ENCODE results near the gene HERC5. TPM values are rescaled to one million over a fixed set of nuclear protein-coding genes. Genes with fewer than 3 reads are reported as not detected.
A peak's percentile ranks its signal among the peaks of the same experiment; 100 is the strongest.
"Not testable (repeated sequence)": the region's sequence is repeated elsewhere in the genome, so short reads cannot be mapped to it uniquely, and the experiment has no call there.

Gene HERC5
- total RNA-seq, 1 donor from 2014 or later, result 4.9 TPM

DNA sequence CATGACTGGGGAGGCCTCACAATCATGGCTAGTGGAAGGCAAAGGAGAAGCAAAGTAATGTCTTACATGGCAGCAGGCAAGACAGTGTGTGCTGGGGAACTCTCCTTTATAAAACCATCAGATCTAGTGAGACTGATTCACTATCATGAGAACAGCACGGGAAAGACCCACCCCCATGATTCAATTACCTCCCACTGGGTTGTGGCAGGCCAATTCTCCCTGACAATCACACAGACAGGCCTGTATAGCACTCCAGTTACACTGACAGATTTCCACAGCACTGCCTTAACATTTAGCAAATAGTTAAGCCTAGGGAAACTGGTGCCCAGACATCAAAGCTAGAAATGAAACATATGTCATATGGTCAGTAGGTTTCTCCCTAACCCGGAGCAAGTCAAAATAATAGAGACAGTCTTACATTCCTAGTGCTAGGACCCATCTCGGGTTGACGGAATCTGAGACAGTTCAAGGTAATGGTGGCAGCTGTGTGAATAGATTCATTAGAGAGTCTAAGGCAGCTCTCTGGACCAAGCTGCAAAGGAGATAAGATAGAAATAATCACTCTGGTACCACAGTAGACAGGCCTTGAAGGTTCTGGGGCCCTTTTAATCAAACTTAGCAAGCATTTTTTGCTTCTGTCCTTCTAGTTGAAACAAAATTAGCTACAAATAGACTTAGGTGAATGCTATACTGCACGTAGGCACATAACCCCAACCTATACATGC lies 9.4 kb upstream of the HERC5 start:
- peak; percentile 9 for DNase-seq (ENCODE audit: low read depth)

DNA sequence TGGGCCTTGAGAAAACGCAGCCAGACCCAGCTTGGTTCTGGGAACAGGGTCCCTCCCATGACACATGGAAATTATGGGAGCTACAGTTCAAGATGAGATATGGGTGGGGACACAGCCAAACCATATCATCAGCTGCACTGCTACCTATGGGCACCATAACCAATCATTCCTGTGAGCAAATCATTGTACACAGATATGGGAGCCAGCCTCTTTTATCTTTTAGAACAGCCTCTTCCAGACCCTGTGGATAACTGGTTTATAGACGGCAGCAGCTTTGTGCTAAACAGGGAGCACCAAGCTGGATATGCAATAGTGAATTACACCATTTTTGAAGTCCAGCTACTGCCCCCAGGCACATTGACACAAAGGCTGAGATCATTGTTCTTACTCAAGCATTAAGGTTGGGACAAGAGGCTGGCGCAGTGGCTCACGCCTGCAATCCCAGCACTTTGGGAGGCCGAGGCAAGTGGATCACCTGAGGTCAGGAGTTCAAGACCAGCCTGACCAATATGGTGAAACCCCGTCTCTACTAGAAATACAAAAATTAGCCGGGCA lies 8.6 kb upstream of the HERC5 start:
- not testable (repeated sequence) for DNase-seq (ENCODE audit: low read depth)

DNA sequence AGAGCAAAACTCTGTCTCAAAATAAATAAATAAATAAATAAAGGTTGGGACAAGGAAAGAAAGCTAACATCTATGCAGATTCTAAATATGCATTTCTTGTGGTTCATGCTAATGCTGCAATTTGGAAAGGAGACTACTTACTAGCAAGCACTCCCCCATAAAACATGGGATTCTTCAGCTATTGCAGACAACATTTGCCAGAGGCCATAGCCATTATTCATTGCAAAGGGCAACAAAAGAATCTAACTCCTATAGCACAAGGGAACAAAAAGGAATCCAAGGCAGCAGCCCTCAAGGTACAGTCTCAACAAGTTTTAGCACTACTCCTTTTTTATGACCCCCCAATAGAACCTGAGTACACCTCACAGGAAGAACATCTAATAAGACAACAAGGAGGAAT lies 8.0 kb upstream of the HERC5 start:
- DNase-seq (ENCODE audit: low read depth), result no peak

DNA sequence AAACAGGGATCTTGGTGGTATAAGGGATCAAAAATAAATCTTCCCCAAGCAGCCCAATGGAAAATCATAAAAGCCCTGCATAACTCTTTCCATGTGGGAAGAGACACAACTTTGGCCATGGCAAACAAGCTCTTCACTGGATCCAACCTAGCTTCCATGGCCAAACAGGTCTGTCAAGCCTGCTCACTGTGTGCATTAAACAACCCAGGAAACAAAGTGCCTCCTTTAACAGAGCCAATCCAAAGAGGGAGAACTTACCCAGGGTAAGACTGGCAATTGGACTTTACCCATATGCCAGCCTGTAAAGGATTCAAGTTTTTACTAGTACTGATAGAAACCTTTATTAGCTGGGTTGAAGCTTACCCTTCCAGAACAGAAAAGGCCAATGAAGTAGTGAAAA lies 7.6 kb upstream of the HERC5 start:
- no peak for DNase-seq (ENCODE audit: low read depth)

DNA sequence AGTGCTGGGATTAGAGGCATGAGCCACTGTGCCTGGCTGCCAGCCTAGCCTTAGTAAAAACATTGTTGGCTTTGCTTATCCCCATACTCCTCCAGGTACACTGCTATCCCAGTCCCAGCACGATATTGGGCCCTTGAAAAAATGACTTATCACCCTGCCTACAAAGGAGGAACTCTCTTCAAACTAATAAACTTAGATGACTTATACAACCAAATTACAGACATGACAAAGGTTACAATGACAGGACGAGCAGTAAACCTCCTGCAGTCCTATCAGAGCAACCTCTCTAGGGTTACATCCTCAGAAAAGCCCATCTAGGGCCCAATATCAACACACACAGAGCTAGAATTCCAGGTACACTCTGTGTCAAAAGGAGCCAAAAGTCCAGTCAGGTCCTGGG lies 5.7 kb upstream of the HERC5 start:
- no peak for DNase-seq (ENCODE audit: low read depth)

DNA sequence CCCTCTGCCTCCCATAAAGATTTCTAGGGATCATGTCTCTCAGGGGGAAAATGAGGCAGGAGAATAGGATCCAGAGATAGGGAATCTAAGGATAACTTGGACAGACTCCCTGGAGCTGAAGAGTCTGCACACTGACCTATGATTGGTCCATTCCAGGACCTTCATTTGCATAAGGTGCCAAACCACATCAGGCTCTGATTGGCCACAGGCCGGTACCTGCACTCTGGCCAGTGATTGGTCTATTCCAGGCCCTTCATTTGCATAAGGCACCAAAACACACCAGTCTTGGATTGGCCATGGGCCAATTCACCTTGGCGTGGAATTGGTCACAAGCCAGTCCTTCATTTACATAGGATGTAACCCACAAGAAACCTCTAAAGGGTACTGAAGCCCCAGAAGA lies 4.0 kb upstream of the HERC5 start:
- DNase-seq (ENCODE audit: low read depth), result no peak

DNA sequence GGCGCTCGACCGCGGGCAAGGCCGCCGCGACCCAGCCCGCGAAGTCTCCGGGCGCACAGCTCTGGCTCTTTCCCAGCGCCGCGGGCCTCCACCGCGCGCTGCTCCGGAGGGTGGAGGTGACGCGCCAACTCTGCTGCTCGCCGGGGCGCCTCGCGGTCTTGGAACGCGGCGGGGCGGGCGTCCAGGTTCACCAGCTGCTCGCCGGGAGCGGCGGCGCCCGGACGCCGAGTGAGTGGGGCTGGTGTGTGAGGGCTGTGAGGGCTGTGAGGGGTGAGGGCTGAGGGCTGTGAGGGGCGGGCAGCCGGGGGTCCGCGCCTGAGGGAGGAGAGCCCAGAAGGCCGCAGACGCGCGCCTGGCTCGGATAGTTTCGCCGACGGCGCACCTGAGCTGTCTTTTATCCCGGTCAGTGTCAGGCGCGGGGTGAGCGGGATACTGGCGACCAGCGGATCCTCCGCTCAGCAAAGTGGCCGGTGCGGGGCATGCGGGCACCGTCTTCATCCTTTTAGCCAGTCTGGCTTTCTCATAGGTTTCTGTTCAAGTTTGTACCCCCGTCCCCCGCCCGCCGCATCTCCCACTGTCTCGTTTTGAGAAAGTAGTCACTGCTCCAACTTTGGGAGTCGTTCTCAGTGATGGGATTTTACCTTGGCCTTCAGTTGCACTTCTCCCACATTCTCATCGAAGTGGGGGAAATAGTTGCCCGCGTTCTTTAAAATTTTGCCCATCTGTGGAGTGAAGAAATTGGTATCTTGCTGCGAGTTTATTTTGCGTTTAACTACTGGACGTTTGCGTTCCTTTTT lies 586 bp downstream of the HERC5 start:
- DNase-seq (ENCODE audit: low read depth), result peak; percentile 21

DNA sequence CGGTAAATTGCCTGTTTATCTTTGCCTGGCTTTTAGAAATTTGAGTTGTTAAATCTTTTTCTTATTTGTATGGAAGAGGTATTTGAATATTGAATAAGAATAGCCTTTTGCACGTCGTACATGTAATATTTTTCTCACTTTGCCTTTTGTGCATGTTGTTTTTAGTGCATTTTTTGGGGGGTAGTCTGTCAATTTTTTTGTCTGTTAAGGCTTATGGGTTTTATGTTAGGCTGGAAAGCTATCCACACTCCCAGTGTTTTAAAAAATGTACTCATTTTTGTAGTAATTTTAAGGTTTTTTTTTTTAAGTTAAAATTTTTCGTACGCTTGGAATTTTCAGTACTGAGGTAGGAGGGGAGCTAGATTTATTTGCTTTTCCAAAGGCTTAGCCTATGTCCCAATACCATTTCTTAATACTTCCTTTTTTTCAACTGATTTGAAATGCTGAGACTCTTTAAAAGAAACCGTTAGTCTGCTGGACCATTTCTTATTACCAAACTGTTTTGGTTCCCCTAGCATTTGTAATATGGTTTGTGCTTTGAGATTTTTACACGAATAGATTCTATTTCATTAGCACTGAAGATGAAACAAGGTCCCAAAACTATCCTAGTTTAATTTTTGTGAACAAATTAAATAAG lies 1.3 kb downstream of the HERC5 start:
- no peak for DNase-seq (ENCODE audit: low read depth)

DNA sequence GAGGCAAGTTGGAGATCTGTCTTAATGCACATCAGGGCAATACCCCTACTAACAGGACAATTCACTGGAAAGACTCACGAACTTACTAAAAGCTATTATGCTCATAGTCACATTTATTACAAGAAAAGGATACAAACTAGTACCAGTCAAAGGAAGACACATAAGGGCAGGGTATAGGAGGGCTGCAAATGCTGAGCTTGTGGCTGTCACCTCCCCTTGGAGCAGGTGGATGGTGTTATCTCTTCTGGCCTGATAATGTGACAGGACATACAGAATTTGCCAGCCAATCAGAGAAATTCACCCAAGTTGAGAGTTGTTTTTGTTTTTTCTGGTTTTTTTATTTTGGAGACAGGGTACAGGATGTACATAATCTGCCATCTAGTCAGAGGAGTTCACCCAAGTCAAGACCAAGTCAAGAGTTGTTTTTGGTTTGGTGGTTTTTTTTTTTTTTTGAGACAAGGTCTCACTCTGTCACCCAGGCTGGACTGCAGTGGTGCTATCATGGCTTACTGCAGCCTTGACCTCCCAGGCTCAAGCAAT lies 8.8 kb downstream of the HERC5 start:
- no peak for DNase-seq (ENCODE audit: low read depth)

DNA sequence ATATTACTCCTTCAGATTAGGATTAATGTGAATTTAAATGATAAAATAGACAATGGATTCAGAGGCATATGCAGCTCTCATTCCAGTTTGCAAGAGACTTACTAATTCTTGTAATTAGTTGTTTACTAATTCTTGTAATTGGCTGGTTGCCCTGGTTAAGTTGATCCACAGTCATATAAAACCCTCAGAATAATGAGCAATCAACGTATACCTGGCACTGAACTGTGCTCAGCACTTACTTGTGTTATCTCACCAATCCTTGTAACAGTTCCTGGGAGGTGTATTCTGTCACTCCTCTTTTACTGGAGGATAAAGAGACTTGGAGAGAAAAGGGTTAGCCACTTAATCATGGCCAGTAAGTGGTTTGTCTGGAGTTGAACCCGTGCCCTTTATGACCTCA lies 10.5 kb downstream of the HERC5 start:
- no peak for DNase-seq (ENCODE audit: low read depth)

DNA sequence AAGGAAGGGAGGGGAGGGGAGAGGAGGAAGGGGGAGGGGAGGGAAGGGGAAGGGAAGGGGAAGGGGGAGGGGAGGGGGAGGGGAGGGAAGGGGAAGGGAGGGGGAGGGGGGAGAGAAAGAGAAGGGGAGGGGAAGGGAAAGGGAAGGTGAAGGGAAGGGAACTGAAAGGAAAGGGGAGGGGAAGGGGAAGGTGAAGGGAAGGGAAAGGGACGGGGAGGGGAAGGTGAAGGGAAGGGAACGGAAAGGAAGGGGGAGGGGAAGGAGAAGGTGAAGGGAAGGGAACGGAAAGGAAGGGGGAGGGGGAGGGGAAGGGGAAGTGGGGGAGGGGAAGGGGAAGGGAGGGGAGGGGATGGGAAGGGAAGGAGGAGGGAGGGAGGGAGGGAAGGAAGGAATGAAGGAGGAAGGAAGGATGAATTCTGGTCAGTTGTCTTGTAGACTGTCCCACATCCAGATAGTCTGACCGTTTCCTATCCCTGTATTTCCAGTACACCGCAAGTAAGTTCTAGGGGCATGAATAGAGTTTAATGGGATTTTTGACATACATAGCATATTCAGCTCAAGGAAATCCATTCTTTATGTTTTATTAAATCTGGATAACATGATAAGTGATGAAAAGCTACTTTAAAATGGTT lies 20.4 kb downstream of the HERC5 start:
- no peak for DNase-seq (ENCODE audit: low read depth)

DNA sequence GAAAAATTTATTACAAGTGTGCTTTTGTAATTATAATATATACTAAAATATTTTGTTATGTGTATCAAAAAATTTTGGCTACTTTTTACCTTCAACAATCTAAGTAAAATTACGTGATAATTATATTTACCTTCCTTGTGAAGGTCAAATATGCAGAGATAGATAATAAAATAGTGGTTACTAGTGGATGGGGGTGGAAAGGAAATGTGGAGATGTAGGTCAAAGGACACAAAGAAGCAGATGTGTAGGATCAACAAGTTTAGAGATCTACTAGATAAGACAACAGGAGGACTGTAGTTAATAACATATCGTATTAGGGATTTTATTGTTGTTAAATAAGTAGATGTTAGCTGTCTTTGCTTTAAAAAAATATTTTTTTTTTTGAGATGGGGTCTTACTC lies 21.3 kb downstream of the HERC5 start:
- no peak for DNase-seq (ENCODE audit: low read depth)

DNA sequence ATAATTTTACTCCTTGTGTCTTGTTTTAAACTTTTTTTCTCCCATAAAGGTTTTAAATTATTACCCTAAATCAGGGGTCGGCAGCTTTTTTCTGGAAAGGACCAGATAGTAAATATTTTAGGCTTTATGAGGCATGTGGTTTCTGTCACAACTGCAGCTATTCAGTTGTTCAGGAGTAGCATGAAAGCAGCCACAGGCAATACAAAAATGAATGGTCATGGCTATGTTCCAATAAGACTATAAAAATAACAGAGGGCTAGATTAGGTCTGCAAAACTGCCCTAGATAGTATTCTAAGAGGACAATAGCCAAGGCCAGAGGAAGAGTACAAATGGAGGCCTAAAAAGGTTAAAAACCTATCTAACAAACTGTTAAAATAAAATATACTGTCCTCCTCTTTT lies 24.6 kb downstream of the HERC5 start:
- peak; percentile 49 for DNase-seq (ENCODE audit: low read depth)

DNA sequence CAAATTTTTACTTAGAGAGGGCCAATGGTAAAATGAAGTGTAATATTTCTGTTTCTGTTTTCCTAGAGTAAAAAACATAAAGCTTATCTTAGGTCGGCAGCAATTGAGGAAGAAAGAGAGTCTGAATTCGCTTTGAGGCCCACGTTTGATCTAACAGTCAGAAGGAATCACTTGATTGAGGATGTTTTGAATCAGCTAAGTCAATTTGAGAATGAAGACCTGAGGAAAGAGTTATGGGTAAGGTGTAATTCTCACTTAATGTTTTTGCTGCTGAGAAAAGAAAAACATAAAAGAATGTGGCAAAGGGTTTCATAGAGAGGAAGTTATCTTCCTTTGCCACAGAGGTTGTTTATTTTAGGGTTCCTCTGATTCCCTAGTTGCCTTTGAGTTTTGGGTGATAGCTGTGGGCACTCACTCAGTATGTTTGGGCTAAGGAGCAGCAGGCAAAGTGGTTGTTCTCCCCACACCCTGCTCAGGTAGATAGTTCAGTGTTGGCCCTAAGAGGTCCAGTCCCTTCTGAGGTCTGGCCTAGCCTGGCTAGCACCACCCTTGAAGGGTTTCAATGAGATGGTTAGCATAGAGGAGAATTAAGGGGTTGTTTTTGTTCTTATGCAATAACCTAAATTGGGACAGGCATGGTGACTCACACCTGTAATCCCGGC lies 32.3 kb downstream of the HERC5 start:
- no peak for DNase-seq (ENCODE audit: low read depth)

DNA sequence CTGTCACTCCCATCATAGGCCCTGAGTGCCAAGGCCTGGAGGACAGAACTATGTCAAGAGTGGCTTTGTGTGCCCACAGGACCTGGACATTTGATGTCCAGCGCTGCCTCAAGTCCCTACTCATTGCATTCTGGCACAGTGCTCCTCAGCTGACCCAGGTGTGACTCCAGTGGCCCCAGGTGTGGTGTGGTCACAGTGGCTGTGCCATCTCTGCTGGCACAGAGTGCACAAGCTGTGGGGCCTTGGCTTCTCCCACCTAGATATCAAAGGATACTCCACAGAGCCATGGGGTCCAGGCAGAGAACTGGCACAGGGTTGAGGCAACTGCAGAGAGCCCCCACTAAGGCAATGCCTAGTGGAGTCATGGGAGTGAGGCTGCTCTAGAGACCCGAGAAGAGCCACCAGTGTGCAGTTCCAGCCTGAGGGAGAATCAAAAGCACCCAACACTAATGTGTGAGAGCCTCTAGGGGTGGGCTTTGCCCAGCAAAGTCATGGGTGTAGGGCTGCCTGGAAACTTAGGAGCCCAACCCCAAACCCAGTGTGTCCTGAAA lies 41.0 kb downstream of the HERC5 start:
- DNase-seq (ENCODE audit: low read depth), result no peak

DNA sequence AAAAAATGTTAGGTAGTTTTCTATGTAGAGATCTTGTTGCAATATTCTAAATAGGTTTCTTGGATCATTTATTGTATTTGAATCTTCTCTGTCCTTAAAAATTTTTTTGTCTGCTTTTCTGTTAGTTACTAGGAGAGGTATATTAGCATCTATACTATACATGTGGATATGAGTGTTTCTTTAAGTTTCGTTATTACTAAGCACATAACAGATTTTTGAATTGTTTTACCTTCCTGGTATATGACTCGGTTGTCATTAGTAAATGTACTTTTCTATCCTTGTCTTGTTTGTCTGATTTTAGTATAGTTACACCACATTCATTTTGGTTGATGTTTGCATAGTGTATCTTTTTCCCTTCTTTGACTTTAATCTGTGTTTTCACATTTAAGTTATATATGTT lies 46.4 kb downstream of the HERC5 start:
- DNase-seq (ENCODE audit: low read depth), result no peak

DNA sequence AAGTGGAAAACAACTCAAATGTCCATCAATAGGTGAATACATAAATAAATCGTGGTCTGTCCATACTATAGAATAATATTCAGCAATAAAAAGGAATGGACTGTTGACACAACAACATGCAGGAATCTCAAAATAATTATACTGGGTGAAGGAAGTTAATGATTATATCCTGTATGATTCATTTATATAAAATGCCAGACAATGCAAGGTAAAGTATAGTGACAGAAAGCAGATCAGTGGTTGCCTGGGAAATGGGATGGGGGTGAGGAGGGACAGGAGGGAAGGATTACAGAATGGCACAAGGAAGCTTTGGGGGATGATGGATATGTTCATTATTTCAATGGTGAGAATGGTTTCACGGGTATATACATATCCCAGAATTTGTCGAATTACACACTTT lies 54.3 kb downstream of the HERC5 start:
- DNase-seq (ENCODE audit: low read depth), result no peak

DNA sequence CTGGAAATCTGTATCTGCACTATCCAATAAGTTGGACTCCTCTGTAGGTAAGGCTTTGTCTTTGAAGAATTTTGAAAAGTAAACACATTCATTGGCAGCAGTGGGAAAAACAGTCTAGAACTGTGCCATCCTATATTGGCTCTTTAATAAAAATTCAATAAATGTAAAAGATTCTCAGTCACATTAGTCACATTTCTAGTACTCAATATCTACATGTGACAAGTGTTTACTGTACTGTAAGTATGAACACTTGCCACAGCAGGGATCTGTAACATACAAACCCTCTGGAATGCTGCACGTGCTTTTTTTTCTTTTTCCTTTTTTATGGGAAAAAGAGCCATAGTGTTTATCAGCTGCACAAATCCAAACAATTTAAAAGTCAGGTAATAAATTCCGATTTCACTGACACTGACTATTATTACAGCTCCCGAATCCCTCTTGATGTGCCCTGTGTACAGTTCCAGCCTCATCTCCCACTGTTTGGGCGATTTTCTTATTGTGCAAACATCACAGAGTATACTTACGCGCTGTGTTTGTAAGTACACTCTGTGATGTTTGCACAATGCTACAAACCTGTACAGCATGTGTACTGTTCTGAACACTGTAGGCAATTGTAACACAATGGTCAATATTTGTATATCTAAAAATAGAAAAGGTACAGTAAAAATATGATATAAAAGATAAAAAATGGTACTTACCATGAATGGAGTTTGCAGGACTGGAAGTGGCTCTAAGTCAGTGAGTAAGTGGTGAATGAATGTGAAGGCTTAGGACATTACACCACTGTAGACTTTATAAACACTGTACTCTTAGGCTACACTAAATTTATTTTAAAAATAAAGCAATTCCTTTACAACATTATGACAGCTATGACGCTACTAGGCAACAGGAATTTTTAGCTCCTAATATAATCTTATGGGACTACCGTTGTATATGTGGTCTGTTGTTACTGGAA lies 57.9 kb downstream of the HERC5 start:
- DNase-seq (ENCODE audit: low read depth), result no peak

DNA sequence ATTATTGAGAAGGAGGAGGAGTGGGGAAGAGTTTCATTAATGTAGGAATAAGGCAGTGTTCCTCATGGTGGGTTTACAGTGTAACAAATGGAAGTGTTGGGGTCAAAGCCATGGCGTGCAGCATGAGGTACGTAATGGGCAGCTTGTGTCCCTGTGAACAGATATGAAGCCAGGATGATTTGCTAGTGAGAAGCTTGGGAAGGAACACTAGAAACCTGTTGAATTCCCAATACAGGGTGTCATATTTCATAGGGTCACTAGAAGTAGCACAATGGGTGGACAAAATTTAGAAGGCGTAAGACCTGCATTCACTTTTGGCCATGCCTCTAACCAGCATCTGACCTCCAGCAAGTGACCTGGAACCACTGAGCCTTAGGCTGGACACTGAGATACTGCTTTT lies 59.8 kb downstream of the HERC5 start:
- no peak for DNase-seq (ENCODE audit: low read depth)
